Smooth muscle cell (in vitro differentiated cells): ENCODE measurements around the gene FIBP. TPM values are rescaled to one million over a fixed set of nuclear protein-coding genes. Genes with fewer than 3 reads are reported as not detected.
"Not testable (repeated sequence)": the region's sequence is repeated elsewhere in the genome, so short reads cannot be mapped to it uniquely, and the experiment has no call there.

Source experiments
- DNase-seq: peaks from one replicate; lab custom pipeline; 2025; ENCODE audit not compliant: unreplicated experiment; lab: John Stamatoyannopoulos, UW
- H2AFZ ChIP-seq: fragments of 200-600 bp; sonication (generic); 2 replicates; pipeline ENCODE4 v1.6.0; 2016; ENCODE audit warnings: antibody characterized with exemption, low read depth, mild to moderate bottlenecking
- H3F3A ChIP-seq: fragments of 200-600 bp; sonication (generic); 2 replicates; pipeline ENCODE4 v1.6.0; 2017; ENCODE audit warnings: antibody characterized with exemption, low read depth
- H3K27ac ChIP-seq: fragments of 200-600 bp; sonication (generic); 2 replicates; pipeline ENCODE4 v1.5.1; 2016; ENCODE audit warnings: low read depth, mild to moderate bottlenecking
- H3K27me3 ChIP-seq: fragments of 200-600 bp; sonication (generic); 2 replicates; pipeline ENCODE4 v1.6.1; 2016; ENCODE audit warnings: low read depth, mild to moderate bottlenecking
- H3K36me3 ChIP-seq: fragments of 200-600 bp; sonication (generic); 2 replicates; pipeline ENCODE4 v1.5.1; 2016; ENCODE audit warnings: low read depth
- H3K4me1 ChIP-seq: fragments of 200-600 bp; sonication (generic); 2 replicates; pipeline ENCODE4 v1.5.1; 2016; ENCODE audit warnings: low read depth
- H3K4me2 ChIP-seq: fragments of 200-600 bp; sonication (generic); 2 replicates; pipeline ENCODE4 v1.6.0; 2016; ENCODE audit warnings: mild to moderate bottlenecking
- H3K4me3 ChIP-seq: fragments of 200-600 bp; sonication (generic); 2 replicates; pipeline ENCODE4 v1.5.1; 2016; ENCODE audit warnings: mild to moderate bottlenecking
- H3K79me2 ChIP-seq: fragments of 200-600 bp; sonication (generic); 2 replicates; pipeline ENCODE4 v1.6.0; 2016; ENCODE audit warnings: low read depth, mild to moderate bottlenecking
- H3K9ac ChIP-seq: fragments of 200-600 bp; sonication (generic); 2 replicates; pipeline ENCODE4 v1.6.0; 2016; ENCODE audit warnings: low read depth
- H3K9me3 ChIP-seq: fragments of 200-600 bp; sonication (generic); replicated peaks from 2 replicates; pipeline ENCODE4 v1.5.1; 2016; ENCODE audit warnings: low read depth
- H4K20me1 ChIP-seq: fragments of 200-600 bp; sonication (generic); 2 replicates; pipeline ENCODE4 v1.6.0; 2016; ENCODE audit warnings: low read depth
- CTCF ChIP-seq: fragments of 200-600 bp; sonication (generic); IDR thresholded peaks from 2 replicates; pipeline ENCODE4 v1.5.1; 2017; ENCODE audit warnings: borderline replicate concordance, mild to moderate bottlenecking, antibody characterized with exemption; ENCODE audit not compliant: insufficient read depth, poor library complexity, severe bottlenecking
- WGBS: methylation state at CpG from one replicate; pipeline ENCODE4 v1.1.7; 2016; ENCODE audit warnings: low lambda C conversion rate; 5-methylcytosine and 5-hydroxymethylcytosine counted together
- polyA plus RNA-seq: library from polyadenylated mRNA; unstranded; fragments of >200 nt; fragmentation: Nextera tagmentation; extraction: Ambion mirVana; gene quantifications from 2 replicates; pipeline ENCODE4 v1.2.1, GENCODE V29; 2016
- total RNA-seq: library from RNA; depleted of rRNA; stranded (reverse); fragments of >200 nt; gene quantifications from 2 replicates; pipeline ENCODE4 v1.2.3, GENCODE V29; 2014

FIBP gene
- total and polyA plus RNA-seq, 2 experiments from 2014 or later = 109 to 114 TPM

- no peak for DNase-seq
- Histone ChIP-seq H3F3A (peaks cover 15% of the 10 kb centered on the region), H3K36me3 (no peaks in the 10 kb centered on the region), H3K9ac (no peak overlapping the region), H3K9me3 (no peaks in the 10 kb centered on the region), H3K4me3 (no peak overlapping the region), H4K20me1 (peaks cover 60% of the 10 kb centered on the region), H3K27ac (no peak overlapping the region), H3K79me2 (peaks cover 52% of the 10 kb centered on the region), H2AFZ (no peak overlapping the region), H3K27me3 (no peaks in the 10 kb centered on the region), H3K4me1 (peaks cover 17% of the 10 kb centered on the region), H3K4me2 (peak overlapping the region; percentile 97)
- no peak for TF ChIP-seq CTCF
- 92% methylated on average over 10 of the region's 10 CpGs for WGBS
Observed at GRCh38 chr11:65892661-65893317, 4.5 kb upstream of the FIBP start.

- not testable (repeated sequence) for H3K27ac ChIP-seq
Observed at GRCh38 chr11:65892137-65892540, 3.9 kb upstream of the FIBP start.

GRCh38 chr11:65891219-65892136 lies 3.2 kb upstream of the FIBP start:
- H4K20me1 ChIP-seq = peaks cover 48% of the 10 kb centered on the region
- no peaks in the 10 kb centered on the region for H3K36me3 ChIP-seq
- peaks cover 53% of the 10 kb centered on the region for H3K79me2 ChIP-seq
- H3F3A ChIP-seq = peaks cover 16% of the 10 kb centered on the region
- peak overlapping the region; percentile 97 for H3K4me2 ChIP-seq
- peak overlapping the region; percentile 80 for H3K9ac ChIP-seq
- peak; percentile 10 for TF ChIP-seq CTCF
- H3K27me3 ChIP-seq = no peaks in the 10 kb centered on the region
- no peaks in the 10 kb centered on the region for H3K9me3 ChIP-seq
- peak overlapping the region; percentile 67 for H3K4me3 ChIP-seq
- peaks cover 22% of the 10 kb centered on the region for H3K4me1 ChIP-seq
- WGBS = 8% methylated on average over 48 of the region's 57 CpGs
- no peak for DNase-seq
- peak overlapping the region; percentile 58 for H3K27ac ChIP-seq
- no peak overlapping the region for H2AFZ ChIP-seq

More at GRCh38 chr11:65892137-65892540, 3.9 kb upstream of the FIBP start:
- not testable (repeated sequence) for H3K9ac ChIP-seq, H2AFZ ChIP-seq, H3K9me3 ChIP-seq, H3K36me3 ChIP-seq, H3K27me3 ChIP-seq, DNase-seq
- Histone ChIP-seq H3K4me3 (peak overlapping the region; percentile 67), H3K4me1 (peaks cover 22% of the 10 kb centered on the region), H3K4me2 (peak overlapping the region; percentile 97), H3K79me2 (peaks cover 53% of the 10 kb centered on the region), H4K20me1 (peaks cover 55% of the 10 kb centered on the region), H3F3A (peaks cover 16% of the 10 kb centered on the region)
- 87% methylated on average over 5 of the region's 5 CpGs for WGBS
